OCI-LY1 (cell line): ENCODE measurements around the gene SYNE1.
"Not testable (repeated sequence)": the region's sequence is repeated elsewhere in the genome, so short reads cannot be mapped to it uniquely, and the experiment has no call there.

ENCODE experiments used
- EZH2 ChIP-seq: fragments of 200-600 bp; sonication (generic), shearing (Covaris generic); IDR thresholded peaks from 2 replicates; pipeline ENCODE4 v1.8.0; 2017; ENCODE audit warnings: borderline replicate concordance, mixed run types, mild to moderate bottlenecking, antibody characterized with exemption, low read length, moderate library complexity, mixed read lengths
- TF ChIP-seq, protein P1 (sequence below): fragments of 200-600 bp; sonication (generic), shearing (Covaris generic); IDR thresholded peaks from 2 replicates; pipeline ENCODE4 v1.5.1; 2017; ENCODE audit warnings: mild to moderate bottlenecking, antibody characterized with exemption, low read length, moderate library complexity, mixed read lengths

DNA sequence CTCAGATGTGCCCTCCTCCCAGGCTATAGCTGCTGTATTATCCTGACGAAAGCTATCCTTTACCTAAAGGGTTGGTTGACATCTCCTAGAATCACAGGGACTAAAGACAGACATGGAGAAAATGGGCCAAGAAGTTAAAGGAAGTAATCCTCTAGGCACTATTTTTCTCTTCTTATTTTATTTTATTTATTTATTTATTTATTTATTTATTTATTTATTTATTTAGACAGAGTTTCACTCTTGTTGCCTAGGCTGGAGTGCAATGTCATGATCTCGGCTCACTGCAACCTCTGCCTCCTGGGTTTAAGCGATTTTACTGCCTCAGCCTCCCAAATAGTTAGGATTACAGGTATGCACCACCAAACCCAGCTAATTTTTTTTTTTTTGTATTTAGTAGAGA is 309.0 kb downstream of the SYNE1 start:
- TF ChIP-seq, protein P1, sequence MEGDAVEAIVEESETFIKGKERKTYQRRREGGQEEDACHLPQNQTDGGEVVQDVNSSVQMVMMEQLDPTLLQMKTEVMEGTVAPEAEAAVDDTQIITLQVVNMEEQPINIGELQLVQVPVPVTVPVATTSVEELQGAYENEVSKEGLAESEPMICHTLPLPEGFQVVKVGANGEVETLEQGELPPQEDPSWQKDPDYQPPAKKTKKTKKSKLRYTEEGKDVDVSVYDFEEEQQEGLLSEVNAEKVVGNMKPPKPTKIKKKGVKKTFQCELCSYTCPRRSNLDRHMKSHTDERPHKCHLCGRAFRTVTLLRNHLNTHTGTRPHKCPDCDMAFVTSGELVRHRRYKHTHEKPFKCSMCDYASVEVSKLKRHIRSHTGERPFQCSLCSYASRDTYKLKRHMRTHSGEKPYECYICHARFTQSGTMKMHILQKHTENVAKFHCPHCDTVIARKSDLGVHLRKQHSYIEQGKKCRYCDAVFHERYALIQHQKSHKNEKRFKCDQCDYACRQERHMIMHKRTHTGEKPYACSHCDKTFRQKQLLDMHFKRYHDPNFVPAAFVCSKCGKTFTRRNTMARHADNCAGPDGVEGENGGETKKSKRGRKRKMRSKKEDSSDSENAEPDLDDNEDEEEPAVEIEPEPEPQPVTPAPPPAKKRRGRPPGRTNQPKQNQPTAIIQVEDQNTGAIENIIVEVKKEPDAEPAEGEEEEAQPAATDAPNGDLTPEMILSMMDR: not testable (repeated sequence)
- not testable (repeated sequence) for TF ChIP-seq EZH2
